IPS-20b (cell line): ENCODE measurements around the gene ANKDD1A.

Experiments used
- H3K27ac ChIP-seq: one replicate; pipeline ENCODE4 v1.5.1; 2013; ENCODE audit warnings: low read length
- H3K27me3 ChIP-seq: 2 replicates; pipeline ENCODE4 v1.6.1; 2013; ENCODE audit warnings: mild to moderate bottlenecking, low read length, inconsistent platforms; ENCODE audit not compliant: insufficient read depth
- H3K36me3 ChIP-seq: 2 replicates; pipeline ENCODE4 v1.6.1; 2013; ENCODE audit warnings: low read depth, mild to moderate bottlenecking, inconsistent platforms, low read length, moderate library complexity; ENCODE audit not compliant: insufficient read depth
- H3K4me1 ChIP-seq: 2 replicates; pipeline ENCODE4 v1.6.1; 2013; ENCODE audit warnings: mild to moderate bottlenecking, control low read depth, inconsistent platforms, low read length, moderate library complexity; ENCODE audit not compliant: insufficient read depth
- H3K4me3 ChIP-seq: 2 replicates; pipeline ENCODE4 v1.5.1; 2013; ENCODE audit warnings: mild to moderate bottlenecking, low read length, inconsistent platforms
- H3K9ac ChIP-seq: 2 replicates; pipeline ENCODE4 v1.6.1; 2013; ENCODE audit warnings: low read depth, mild to moderate bottlenecking, inconsistent platforms, low read length, moderate library complexity
- H3K9me3 ChIP-seq: 2 replicates; pipeline ENCODE4 v1.6.1; 2013; ENCODE audit warnings: mild to moderate bottlenecking, low read depth, low read length, inconsistent platforms; ENCODE audit not compliant: insufficient read depth

The ANKDD1A gene

GRCh38 chr15:64928626-64929220 is 17.0 kb downstream of the ANKDD1A start:
- Histone ChIP-seq H3K4me1 (no peaks in the 10 kb centered on the region), H3K27ac (no peak overlapping the region), H3K36me3 (0 out of 2 replicates have a peak, but pooled peaks cover 4% of the 10 kb centered on the region), H3K4me3 (no peak overlapping the region), H3K27me3 (no peaks in the 10 kb centered on the region), H3K9me3 (no peaks in the 10 kb centered on the region), H3K9ac (no peak overlapping the region)

- Histone ChIP-seq H3K9me3 (no peaks in the 10 kb centered on the region), H3K27ac (no peak overlapping the region), H3K27me3 (no peaks in the 10 kb centered on the region), H3K9ac (no peak overlapping the region), H3K36me3 (0 out of 2 replicates have a peak, but pooled peaks cover 4% of the 10 kb centered on the region), H3K4me3 (no peak overlapping the region), H3K4me1 (no peaks in the 10 kb centered on the region)
Observed at GRCh38 chr15:64930019-64930652, 18.4 kb downstream of the ANKDD1A start.

- Histone ChIP-seq H3K9me3 (no peaks in the 10 kb centered on the region), H3K4me1 (no peaks in the 10 kb centered on the region), H3K27me3 (no peaks in the 10 kb centered on the region), H3K27ac (no peak overlapping the region), H3K9ac (no peak overlapping the region), H3K36me3 (0 out of 2 replicates have a peak, but pooled peaks cover 4% of the 10 kb centered on the region), H3K4me3 (no peak overlapping the region)
Observed at GRCh38 chr15:64930778-64931371, 19.2 kb downstream of the ANKDD1A start.

GRCh38 chr15:64931381-64931780 is 19.7 kb downstream of the ANKDD1A start:
- Histone ChIP-seq H3K4me3 (no peak overlapping the region), H3K9ac (no peak overlapping the region), H3K27me3 (no peaks in the 10 kb centered on the region), H3K9me3 (no peaks in the 10 kb centered on the region), H3K4me1 (no peaks in the 10 kb centered on the region), H3K27ac (no peak overlapping the region), H3K36me3 (0 out of 2 replicates have a peak, but pooled peaks cover 4% of the 10 kb centered on the region)

- Histone ChIP-seq H3K36me3 (0 out of 2 replicates have a peak, but pooled peaks cover 4% of the 10 kb centered on the region), H3K27me3 (no peaks in the 10 kb centered on the region), H3K9ac (no peak overlapping the region), H3K9me3 (no peaks in the 10 kb centered on the region), H3K4me3 (no peak overlapping the region), H3K27ac (no peak overlapping the region), H3K4me1 (no peaks in the 10 kb centered on the region)
Observed at GRCh38 chr15:64934023-64934422, 22.3 kb downstream of the ANKDD1A start.

GRCh38 chr15:64938192-64938591 is 26.5 kb downstream of the ANKDD1A start:
- no peak overlapping the region for H3K4me3 ChIP-seq
- H3K27me3 ChIP-seq, result no peaks in the 10 kb centered on the region

GRCh38 chr15:64942356-64942755 is 30.7 kb downstream of the ANKDD1A start:
- Histone ChIP-seq H3K27ac (no peak overlapping the region), H3K9me3 (no peaks in the 10 kb centered on the region), H3K4me3 (no peak overlapping the region), H3K4me1 (no peaks in the 10 kb centered on the region), H3K36me3 (no peaks in the 10 kb centered on the region), H3K27me3 (no peaks in the 10 kb centered on the region), H3K9ac (no peak overlapping the region)

More at GRCh38 chr15:64938192-64938591, 26.5 kb downstream of the ANKDD1A start:
- H3K9ac ChIP-seq, result no peak overlapping the region
- no peak overlapping the region for H3K27ac ChIP-seq
- no peaks in the 10 kb centered on the region for H3K36me3 ChIP-seq
- no peaks in the 10 kb centered on the region for H3K4me1 ChIP-seq
- H3K9me3 ChIP-seq, result no peaks in the 10 kb centered on the region

GRCh38 chr15:64943512-64944225 is 32.0 kb downstream of the ANKDD1A start:
- H3K27ac ChIP-seq, result no peak overlapping the region
- no peak overlapping the region for H3K9ac ChIP-seq
- no peaks in the 10 kb centered on the region for H3K9me3 ChIP-seq
- no peaks in the 10 kb centered on the region for H3K27me3 ChIP-seq
- H3K4me3 ChIP-seq, result no peak overlapping the region
- no peaks in the 10 kb centered on the region for H3K36me3 ChIP-seq
- H3K4me1 ChIP-seq, result no peaks in the 10 kb centered on the region

GRCh38 chr15:64944961-64945360 is 33.3 kb downstream of the ANKDD1A start:
- Histone ChIP-seq H3K4me3 (no peak overlapping the region), H3K9ac (no peak overlapping the region), H3K9me3 (no peaks in the 10 kb centered on the region), H3K4me1 (no peaks in the 10 kb centered on the region), H3K27ac (no peak overlapping the region), H3K36me3 (no peaks in the 10 kb centered on the region), H3K27me3 (no peaks in the 10 kb centered on the region)

GRCh38 chr15:64947211-64947610 is 35.5 kb downstream of the ANKDD1A start:
- Histone ChIP-seq H3K9ac (no peak overlapping the region), H3K27ac (no peak overlapping the region), H3K36me3 (no peaks in the 10 kb centered on the region), H3K4me3 (no peak overlapping the region), H3K9me3 (no peaks in the 10 kb centered on the region), H3K4me1 (no peaks in the 10 kb centered on the region), H3K27me3 (no peaks in the 10 kb centered on the region)

- Histone ChIP-seq H3K9me3 (no peaks in the 10 kb centered on the region), H3K27ac (no peak overlapping the region), H3K4me3 (no peak overlapping the region), H3K36me3 (no peaks in the 10 kb centered on the region), H3K9ac (no peak overlapping the region), H3K27me3 (no peaks in the 10 kb centered on the region), H3K4me1 (no peaks in the 10 kb centered on the region)
Observed at GRCh38 chr15:64948916-64949315, 37.2 kb downstream of the ANKDD1A start.
